GM12875 (cell line): ENCODE measurements around the gene PHF8.

Experiments
- H3K4me3 ChIP-seq: one replicate; pipeline ENCODE4 v1.5.1; 2011; ENCODE audit warnings: low read depth, low read length, control low read depth
- TF ChIP-seq, protein P1 (sequence below): IDR thresholded peaks from 2 replicates; pipeline ENCODE4 v1.5.1; 2011; ENCODE audit warnings: low read depth, mild to moderate bottlenecking, control low read depth, inconsistent platforms, low read length, moderate library complexity, borderline replicate concordance; ENCODE audit not compliant: insufficient read depth

Gene PHF8

DNA sequence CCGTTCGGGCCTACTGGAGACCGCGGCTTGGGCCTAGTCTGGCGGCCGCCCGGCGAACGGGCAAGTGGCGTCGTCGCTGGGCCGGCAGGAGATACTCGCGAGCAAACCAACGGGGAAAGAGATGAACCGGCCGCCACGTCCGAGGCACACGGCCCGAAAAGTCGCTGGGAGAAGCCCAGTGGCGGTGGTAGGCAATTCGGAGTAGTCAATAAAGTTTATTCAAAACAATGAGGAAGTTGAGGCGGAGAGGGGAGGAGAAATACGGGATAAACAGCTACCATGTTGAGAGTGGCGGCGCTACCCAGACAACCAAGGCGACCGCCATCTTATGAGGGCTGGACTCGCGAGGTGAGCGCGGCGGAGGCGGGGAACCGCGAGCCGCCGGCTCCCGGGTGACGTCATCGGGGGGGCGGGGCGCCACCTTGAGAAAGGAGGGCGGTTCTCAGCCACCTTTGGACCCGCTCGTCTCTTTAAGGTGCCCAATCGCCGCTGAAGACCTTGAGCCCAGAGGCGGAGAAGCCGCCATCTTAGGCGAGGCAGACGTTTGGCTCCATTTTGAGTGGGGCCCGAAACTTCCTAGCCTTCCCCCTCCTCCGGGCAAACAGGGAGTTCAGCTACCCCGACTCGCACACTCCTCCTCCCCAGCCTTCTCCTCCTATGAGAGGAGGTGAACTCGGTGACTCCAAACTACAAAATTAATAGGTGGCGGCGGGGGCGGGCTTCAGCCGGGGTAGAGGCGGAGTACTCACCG is at the start of gene PHF8:
PHF8 (minus strand) TSS at position 348 of the 751 bp plus-strand sequence. CDS start 1,745 bp downstream, outside the sequence.
- peak within 1 kb of the TSS; percentile 83 for H3K4me3 ChIP-seq
- TF ChIP-seq, protein P1, sequence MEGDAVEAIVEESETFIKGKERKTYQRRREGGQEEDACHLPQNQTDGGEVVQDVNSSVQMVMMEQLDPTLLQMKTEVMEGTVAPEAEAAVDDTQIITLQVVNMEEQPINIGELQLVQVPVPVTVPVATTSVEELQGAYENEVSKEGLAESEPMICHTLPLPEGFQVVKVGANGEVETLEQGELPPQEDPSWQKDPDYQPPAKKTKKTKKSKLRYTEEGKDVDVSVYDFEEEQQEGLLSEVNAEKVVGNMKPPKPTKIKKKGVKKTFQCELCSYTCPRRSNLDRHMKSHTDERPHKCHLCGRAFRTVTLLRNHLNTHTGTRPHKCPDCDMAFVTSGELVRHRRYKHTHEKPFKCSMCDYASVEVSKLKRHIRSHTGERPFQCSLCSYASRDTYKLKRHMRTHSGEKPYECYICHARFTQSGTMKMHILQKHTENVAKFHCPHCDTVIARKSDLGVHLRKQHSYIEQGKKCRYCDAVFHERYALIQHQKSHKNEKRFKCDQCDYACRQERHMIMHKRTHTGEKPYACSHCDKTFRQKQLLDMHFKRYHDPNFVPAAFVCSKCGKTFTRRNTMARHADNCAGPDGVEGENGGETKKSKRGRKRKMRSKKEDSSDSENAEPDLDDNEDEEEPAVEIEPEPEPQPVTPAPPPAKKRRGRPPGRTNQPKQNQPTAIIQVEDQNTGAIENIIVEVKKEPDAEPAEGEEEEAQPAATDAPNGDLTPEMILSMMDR, result no peak

DNA sequence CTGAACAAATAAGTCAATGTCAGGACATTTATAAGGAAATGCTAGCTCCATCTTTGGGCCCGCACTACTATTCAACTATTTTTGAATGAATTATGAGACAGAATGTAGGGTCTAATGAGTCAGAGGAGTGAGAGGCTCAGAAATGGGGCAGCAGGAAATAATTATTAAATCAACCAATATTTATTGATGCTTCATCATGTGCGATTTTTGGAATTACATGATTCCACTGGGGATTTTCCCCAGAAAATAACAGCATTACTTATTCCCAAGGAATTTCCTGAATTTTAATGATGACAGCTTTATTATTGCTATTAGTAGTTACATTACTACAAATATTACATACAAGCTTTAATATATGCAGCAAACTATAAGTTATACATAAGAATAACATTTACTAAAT is 49.3 kb upstream of the PHF8 start:
- TF ChIP-seq, protein P1, result no peak
- no peak overlapping the region for H3K4me3 ChIP-seq

DNA sequence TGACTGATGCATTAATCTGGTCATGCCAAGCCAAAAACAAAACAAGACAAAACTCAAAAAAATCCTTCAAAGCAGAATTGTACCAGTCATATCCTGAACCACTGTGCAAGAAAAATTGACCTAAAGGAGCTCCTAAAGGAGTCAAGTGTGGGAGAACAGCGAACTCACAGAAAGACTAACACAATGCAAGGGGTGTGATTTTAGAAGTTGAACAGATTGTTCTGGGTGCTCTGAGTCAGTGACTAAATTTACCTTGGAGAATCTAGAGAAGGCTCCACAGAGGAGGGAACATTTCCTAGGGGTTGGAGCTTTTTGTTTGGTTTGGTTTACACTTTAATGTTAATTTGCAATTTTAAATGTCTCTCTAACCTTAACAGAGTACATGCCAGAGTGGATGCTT is 48.9 kb upstream of the PHF8 start:
- TF ChIP-seq, protein P1, result no peak
- H3K4me3 ChIP-seq, result no peak overlapping the region

DNA sequence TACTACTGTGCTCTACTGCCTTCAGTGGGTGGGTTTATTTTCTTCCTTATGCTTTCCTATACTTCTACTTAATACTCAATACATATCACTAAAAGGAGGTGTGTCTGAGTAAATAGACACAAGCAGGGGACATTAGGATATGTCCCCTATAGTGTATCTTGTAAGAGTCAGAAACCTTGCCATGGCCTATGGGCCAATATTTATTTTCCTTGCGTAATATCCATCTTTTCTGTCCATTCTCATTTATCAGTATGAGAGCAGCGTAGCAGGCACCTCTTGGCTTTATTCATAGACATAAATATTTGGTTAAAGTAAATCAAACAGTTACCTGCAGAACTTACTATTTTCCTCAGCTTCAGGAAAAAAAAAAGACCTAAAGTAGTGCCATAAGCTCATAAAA is 46.6 kb upstream of the PHF8 start:
- no peak overlapping the region for H3K4me3 ChIP-seq
- TF ChIP-seq, protein P1, result no peak

DNA sequence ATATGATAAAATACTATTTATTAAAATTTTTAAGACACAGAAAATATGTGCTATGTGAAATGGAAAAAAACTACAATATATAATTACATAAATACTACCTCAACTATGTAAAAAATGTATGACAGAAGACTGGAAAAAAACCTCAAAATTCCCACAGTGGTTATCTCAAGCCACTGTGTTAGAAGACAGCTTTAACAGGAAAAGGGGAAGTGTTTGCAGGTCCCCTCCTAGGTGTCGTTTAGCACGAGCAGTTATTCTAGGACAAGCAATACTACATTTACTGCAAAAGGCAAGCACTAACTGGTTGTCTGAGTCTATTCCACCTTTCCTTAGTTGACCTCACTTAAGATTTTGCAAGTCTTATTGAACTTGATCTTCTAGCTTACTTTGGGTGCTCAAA is 44.9 kb upstream of the PHF8 start:
- no peak overlapping the region for H3K4me3 ChIP-seq
- TF ChIP-seq, protein P1, result no peak

DNA sequence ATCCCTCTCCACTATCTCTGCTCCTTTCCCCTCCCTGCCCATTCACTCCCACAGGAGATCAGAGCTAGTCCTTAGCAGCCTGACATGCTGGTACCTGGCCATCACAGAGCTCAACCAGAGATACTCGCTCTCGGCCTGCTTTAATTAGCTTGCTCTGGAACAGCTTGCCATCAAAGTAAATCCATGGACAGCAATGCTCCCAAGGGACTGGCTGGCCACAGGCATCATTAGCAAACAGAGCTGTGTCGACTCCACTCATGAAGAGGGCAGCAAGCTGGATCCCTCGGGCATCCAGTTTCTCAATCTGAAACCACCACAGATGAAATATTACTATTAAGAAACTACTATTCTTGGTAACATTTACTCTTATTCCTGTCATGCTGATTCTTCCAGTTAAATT is 43.4 kb upstream of the PHF8 start:
- H3K4me3 ChIP-seq, result no peak overlapping the region
- TF ChIP-seq, protein P1, result no peak

DNA sequence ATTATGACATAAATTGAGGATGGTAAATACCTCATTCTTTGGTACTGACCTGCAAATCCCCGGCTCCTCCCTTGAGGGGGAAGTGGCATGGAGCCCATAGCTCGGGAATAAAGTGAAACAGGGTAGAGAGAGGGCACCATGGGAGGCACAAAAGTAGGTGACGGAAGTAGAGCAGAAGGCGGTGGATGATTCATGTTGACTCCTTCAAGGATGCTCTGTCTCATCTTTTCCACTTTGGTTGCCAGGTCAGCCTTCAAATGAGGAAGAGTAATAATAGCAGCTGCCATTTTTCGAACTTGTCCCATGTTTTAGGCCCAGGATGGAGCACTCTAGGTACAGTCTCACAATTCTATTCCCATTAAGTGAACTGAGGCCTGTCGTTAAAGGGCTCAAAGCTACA is 41.4 kb upstream of the PHF8 start:
- H3K4me3 ChIP-seq, result no peak overlapping the region
- TF ChIP-seq, protein P1, result no peak
